Measurements from ENCODE around the gene BICRA. TPM values are rescaled to one million over a fixed set of nuclear protein-coding genes. Genes with fewer than 3 reads are reported as not detected.
A peak's percentile ranks its signal among the peaks of the same experiment; 100 is the strongest.

BICRA gene
- total RNA-seq, 1 donor from 2014 or later = 6.7 TPM

GRCh38 chr19:47600246-47601179 is 8.4 kb upstream of the BICRA start:
- ATAC-seq (peak; percentile 88), DNase-seq (ENCODE audit: low spot score) (peak; percentile 100)

GRCh38 chr19:47601180-47601904 is 7.6 kb upstream of the BICRA start:
- DNase-seq (ENCODE audit: low spot score) (peak; percentile 88), ATAC-seq (peak; percentile 60)

- ATAC-seq (no peak), DNase-seq (ENCODE audit: low spot score) (no peak)
These were observed 5.0 kb upstream of the BICRA start for GRCh38 chr19:47603706-47604565.

- ATAC-seq (no peak), DNase-seq (ENCODE audit: low spot score) (no peak)
These were observed 1.3 kb upstream of the BICRA start for GRCh38 chr19:47607564-47608073.

- DNase-seq (ENCODE audit: low spot score) (peak; percentile 97), ATAC-seq (peak; percentile 83)
These were observed 638 bp upstream of the BICRA start for GRCh38 chr19:47608074-47608918.

- ATAC-seq (peak; percentile 39), DNase-seq (ENCODE audit: low spot score) (peak; percentile 75)
These were observed 1.3 kb downstream of the BICRA start for GRCh38 chr19:47609906-47610894.

- ATAC-seq (no peak), DNase-seq (ENCODE audit: low spot score) (no peak)
These were observed 2.0 kb downstream of the BICRA start for GRCh38 chr19:47610902-47611301.

- DNase-seq (ENCODE audit: low spot score) (no peak), ATAC-seq (no peak)
These were observed 4.5 kb downstream of the BICRA start for GRCh38 chr19:47613165-47614020.

- ATAC-seq = no peak
- no peak for DNase-seq (ENCODE audit: low spot score)
These were observed 5.0 kb downstream of the BICRA start for GRCh38 chr19:47614021-47614295.

- no peak for ATAC-seq
These were observed 5.6 kb downstream of the BICRA start for GRCh38 chr19:47614559-47614958.

GRCh38 chr19:47615230-47615629 is 6.3 kb downstream of the BICRA start:
- DNase-seq (ENCODE audit: low spot score) (no peak), ATAC-seq (no peak)

More at GRCh38 chr19:47614559-47614958, 5.6 kb downstream of the BICRA start:
- DNase-seq (ENCODE audit: low spot score) = no peak

GRCh38 chr19:47615714-47616113 is 6.8 kb downstream of the BICRA start:
- DNase-seq (ENCODE audit: low spot score) = no peak
- no peak for ATAC-seq

- DNase-seq (ENCODE audit: low spot score) (peak; percentile 98), ATAC-seq (peak; percentile 91)
These were observed 9.8 kb downstream of the BICRA start for GRCh38 chr19:47618771-47619170.

- ATAC-seq (peak; percentile 63), DNase-seq (ENCODE audit: low spot score) (peak; percentile 78)
These were observed 10.8 kb downstream of the BICRA start for GRCh38 chr19:47619763-47620162.

- ATAC-seq = peak; percentile 7
- no peak for DNase-seq (ENCODE audit: low spot score)
These were observed 14.4 kb downstream of the BICRA start for GRCh38 chr19:47623151-47623920.

- DNase-seq (ENCODE audit: low spot score) = no peak
- peak; percentile 72 for ATAC-seq
These were observed 15.0 kb downstream of the BICRA start for GRCh38 chr19:47623921-47624391.

- DNase-seq (ENCODE audit: low spot score) (no peak), ATAC-seq (peak; percentile 46)
These were observed 16.7 kb downstream of the BICRA start for GRCh38 chr19:47625650-47626049.

All from left lobe of liver (tissue), 2 donors.